GM18505 (cell line): Measurements from ENCODE around the gene DYNC1H1.

Experiments used
- ATAC-seq: cut with Tn5 transposase; IDR thresholded peaks from one replicate; pipeline ENCODE4 v1.9.1; 2021; ENCODE audit not compliant: unreplicated experiment
- POLR2A ChIP-seq: IDR thresholded peaks from 4 replicates; pipeline ENCODE4 v1.6.1; 2011; ENCODE audit warnings: borderline replicate concordance; ENCODE audit not compliant: insufficient read depth, insufficient read length; ENCODE audit errors: extremely low read depth

Gene DYNC1H1

DNA sequence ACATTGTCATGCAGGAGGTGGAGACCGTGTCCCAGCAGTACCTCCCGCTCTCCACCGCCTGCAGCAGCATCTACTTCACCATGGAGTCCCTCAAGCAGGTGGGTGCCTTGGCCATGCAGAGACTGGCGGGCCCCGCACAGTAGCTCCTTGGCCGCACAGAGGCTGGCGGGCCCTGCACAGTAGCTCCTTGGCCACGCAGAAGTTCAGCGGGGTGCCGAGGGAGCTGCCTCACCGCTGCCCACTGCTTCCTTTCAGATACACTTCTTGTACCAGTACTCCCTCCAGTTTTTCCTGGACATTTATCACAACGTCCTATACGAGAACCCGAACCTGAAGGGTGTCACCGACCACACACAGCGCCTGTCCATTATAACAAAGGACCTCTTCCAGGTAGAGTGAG lies 74.8 kb downstream of the DYNC1H1 start:
- TF ChIP-seq POLR2A, result no peak
- no peak for ATAC-seq

DNA sequence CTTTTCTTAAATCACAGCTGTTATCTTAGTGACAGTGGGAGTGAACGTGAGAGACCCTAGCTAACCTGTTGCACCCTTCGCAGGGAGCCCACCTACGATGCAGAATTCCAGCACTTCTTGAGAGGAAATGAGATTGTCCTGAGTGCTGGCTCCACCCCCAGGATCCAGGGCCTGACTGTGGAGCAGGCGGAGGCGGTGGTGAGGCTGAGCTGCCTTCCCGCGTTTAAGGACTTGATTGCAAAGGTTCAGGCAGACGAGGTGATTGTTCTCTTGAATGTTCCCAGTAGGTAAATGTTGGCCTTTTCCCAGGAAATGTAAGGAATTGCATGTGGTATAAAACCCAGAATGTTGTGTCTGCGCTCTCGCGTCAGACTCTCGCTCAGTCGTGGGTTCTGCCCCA lies 75.8 kb downstream of the DYNC1H1 start:
- ATAC-seq, result no peak
- no peak for TF ChIP-seq POLR2A

DNA sequence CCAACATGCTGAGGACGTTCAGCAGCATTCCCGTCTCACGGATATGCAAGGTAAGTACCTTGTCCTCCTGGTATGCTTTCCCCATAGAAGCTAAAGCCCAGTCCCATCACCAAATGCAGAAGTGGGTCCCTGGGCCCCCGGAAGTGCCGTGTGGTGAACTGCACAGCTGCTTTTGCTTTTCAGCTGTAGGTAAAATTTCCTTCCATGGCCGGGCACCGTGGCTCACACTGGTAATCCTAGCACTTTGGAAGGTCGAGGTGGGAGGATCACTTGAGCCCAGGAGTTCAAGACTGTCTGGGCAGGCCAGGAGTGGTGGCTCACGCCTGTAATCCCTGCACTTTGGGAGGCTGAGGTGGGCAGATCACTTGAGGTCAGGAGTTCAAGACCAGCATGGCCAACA lies 78.3 kb downstream of the DYNC1H1 start:
- no peak for TF ChIP-seq POLR2A
- no peak for ATAC-seq

DNA sequence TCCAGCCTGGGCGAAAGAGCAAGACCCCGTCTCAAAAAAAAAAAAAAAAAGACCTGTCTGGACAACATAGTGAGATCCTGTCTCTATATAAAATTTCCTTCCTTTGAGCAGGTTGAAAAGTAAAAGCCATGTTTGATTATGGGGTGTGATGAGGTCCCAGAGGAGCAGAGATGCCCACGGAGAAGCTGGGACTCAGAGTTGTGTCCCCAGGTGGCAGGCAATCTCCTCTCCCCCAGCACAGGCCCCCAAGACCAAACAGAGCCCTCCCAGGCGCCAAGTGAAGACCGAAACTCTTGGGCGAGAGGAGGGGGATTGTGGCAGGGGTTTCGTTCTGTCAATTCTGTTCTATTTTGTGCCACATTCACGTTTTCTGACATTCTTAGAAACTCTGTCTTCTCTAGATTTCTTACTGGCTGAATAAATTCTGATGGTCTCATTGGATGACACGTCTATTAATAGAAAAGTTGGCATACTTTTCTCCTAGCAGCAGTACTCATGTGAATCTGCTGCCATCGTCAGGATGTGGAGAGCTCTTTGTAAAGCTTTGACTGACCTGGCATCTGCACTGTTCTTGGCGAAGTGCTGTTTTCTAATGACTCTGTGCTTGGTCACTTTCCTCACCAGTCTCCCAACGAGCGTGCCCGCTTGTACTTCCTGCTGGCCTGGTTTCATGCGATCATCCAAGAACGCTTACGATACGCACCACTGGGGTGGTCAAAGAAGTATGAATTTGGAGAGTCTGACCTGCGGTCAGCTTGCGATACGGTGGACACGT lies 79.1 kb downstream of the DYNC1H1 start:
- no peak for TF ChIP-seq POLR2A
- ATAC-seq, result no peak

DNA sequence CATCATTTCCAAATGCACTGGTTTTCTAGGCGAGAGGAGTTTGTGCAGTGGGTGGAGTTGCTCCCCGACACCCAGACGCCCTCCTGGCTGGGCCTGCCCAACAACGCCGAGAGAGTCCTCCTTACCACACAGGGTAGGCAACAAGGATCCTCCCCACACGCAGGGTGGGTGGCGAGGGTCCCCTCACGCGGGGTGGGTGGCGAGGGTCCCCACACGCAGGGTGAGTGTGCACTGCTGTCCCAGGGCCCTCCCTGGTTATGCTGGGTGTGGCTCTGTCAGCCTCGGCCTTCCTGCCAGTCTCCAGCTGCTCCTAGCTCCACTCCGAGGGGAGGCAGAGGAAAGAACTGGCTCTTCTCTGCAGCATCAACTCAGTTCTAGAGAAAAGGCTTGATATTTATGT lies 80.2 kb downstream of the DYNC1H1 start:
- TF ChIP-seq POLR2A, result no peak
- no peak for ATAC-seq

DNA sequence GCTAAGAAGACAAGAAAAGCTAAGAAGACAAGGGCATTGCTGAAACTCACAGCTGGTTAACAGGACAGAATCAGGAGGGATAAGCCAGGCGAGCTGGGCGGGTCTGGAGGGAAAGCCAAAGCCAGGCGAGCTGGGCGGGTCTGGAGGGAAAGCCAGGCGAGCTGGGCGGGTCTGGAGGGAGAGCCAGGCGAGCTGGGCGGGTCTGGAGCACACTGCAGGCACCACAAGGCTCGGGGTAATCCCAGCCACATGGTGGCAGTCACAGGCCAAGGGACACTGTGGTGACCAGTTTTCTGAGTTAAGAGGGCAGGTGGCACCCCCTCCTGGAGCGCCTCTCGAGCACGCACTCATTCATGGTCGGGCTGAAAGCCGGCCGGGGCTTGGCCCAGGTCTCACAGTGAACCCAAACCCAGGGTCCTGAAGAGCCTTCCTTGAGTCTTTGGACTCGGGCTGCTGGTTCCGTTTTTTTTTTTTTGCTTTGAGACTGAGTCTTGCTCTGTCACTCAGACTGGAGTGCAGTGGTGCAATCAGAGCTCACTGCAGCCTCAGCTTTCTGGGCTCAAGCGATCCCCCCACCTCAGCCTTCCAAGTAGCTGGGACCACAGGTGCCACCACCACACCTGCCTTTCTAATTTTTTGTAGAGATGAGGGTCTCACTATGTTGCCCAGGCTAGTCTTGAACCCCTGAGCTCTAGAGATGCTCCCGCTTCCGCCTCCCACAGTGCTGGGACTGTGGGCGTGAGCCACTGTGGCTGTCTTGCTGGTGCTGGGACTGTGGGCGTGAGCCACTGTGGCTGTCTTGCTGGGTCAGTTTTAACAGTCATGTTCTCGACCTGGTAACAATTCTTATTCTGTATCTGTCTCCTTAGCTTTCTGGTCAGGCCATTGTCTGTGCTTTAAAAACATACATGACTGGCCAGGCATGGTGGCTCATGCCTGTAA lies 82.2 kb downstream of the DYNC1H1 start:
- ATAC-seq, result no peak
- no peak for TF ChIP-seq POLR2A

DNA sequence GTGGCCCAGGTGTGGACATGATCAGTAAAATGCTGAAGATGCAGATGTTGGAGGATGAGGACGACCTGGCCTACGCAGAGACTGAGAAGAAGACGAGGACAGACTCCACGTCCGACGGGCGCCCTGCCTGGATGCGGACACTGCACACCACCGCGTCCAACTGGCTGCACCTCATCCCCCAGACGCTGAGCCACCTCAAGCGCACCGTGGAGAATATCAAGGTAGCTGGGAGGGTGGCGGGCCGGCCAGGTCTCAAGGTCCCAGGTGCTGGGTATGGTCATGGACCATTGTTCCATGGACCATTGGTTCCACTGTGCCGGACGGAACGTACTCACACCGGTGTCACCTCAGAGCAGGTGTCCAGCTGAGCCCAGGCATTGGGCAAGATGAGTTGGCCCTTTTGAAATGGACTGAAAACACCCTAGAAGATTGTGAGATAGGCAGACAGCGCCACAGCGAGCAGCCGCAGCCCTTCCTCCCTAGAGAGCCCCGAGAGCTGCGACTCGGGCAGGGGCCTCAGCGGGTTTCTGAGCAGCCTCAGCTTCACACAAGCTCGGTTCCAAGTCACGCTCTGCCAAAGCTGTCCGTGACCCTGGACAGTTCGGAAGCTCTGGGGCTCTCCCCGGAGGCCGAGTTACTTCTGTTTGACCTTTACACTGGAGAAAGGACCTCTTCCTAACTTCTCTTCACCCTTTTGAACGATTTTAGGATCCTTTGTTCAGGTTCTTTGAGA lies 83.6 kb downstream of the DYNC1H1 start:
- no peak for TF ChIP-seq POLR2A
- no peak for ATAC-seq

DNA sequence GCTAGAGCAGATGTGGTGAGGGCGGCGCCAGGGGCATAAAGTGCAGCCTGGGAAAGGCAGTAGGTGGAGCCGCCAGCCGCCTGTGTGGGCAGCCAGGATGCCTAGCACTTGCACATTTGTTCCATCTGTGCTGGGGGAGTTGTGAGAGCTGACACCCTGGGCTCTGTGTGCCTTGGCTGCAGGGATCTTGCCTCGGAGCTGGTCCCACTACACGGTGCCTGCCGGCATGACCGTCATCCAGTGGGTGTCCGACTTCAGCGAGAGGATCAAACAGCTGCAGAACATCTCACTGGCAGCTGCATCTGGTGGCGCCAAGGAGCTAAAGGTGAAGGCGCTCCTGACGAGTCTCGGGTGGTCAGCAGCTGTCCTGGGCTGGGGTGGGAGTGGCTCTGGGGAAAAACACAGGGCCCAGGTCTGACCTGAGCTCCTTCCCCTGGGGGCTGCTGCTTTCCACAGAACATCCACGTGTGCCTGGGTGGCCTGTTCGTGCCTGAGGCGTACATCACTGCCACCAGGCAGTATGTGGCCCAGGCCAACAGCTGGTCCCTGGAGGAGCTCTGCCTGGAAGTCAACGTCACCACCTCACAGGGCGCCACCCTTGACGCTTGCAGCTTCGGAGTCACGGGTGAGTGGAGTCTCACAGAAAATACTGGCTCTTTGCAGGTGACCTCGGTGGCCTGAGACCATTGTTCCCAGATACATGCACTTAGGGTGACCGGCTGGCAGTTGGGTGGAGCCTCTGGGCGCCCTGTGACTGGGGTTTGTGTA lies 85.1 kb downstream of the DYNC1H1 start:
- ATAC-seq, result no peak
- no peak for TF ChIP-seq POLR2A

DNA sequence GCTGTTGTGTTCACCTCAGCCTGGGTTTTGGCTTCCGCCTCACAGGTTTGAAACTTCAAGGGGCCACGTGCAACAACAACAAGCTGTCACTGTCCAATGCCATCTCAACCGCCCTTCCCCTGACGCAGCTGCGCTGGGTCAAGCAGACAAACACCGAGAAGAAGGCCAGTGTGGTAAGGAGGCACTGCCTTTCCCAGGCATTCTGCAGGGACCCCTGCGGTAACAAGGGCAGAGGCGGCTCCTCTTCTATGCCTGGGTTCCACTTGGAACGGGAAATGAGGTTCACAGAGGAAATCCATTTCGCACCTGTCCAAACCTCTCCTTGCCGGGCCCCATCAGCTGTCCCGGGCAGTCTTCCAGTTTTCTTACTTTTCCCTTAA lies 85.6 kb downstream of the DYNC1H1 start:
- no peak for ATAC-seq
- TF ChIP-seq POLR2A, result no peak

DNA sequence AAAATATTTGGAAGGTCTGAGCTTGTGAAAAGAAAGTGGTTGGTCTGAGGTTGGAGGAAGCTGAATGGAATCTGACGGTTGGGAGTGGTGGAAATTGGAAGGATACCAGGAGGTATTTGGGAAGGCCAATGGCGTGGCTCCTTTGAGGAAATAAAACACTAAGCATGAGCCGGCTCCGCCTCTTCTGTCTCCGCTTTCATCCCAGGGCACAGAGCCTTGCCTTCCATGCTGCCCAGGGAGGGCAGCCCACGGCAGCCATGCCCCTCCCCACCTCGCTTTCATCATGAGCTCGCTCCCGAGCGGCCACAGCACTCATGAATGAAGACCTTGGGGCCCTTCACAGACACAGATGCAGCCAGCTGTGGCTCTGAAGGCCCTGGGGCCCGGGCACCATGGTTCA lies 86.3 kb downstream of the DYNC1H1 start:
- no peak for TF ChIP-seq POLR2A
- ATAC-seq, result no peak

DNA sequence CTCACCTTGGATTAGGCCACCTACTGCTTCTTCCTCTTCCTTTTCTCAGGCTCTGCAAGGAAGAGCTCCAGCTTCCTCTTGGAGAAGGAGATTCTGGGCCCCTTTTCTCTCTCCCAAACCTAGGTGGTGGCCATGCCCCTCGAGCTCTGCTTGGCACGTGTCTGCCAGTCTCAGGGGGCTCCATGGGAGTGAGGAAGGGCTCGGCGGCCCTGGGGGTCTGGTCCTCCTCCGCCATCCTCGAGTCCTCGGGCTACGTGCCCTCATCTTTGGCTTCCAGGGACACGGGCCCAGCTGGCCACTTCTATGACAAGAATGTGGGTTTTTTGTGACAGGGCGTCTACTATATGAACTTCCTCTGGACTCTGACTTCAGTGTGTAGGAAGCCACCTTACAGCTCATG lies 88.1 kb downstream of the DYNC1H1 start:
- TF ChIP-seq POLR2A, result no peak

DNA sequence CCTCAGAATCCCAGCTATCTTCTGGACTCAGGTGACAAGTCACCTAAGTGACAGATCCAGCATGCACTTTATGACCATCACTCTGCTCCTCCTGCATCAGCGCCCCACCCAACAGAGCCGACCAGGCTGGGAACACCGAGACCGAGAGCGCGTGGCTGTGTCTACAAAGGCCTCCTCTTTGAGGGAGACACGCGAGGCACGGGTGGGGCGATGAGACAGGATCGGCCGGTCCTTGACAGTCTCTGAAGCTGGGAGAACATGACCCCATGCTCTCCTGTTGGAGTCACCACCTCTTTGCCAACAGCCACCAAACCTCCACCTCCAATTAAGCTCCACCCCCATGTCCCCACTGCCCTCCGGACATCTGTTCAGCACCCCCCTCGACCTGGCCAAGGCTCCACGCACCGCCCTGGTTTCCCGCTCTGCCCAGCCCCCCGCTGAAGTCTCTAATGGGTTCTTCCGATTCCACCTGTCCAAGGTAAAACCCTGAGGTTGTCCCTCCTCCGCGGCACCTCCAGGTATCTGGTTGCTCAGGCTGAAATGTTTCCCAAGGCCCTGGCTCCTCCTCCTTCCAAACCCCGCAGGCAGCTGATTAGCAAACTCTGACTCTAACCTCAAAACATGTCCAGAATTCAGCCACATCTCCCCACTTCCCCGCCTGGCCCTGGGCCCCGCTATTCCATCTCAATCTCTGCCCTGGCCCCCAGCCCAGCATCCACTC lies 91.0 kb downstream of the DYNC1H1 start:
- no peak for TF ChIP-seq POLR2A
- ATAC-seq, result no peak

More for the DNA sequence above, 88.1 kb downstream of the DYNC1H1 start:
- ATAC-seq, result no peak

DNA sequence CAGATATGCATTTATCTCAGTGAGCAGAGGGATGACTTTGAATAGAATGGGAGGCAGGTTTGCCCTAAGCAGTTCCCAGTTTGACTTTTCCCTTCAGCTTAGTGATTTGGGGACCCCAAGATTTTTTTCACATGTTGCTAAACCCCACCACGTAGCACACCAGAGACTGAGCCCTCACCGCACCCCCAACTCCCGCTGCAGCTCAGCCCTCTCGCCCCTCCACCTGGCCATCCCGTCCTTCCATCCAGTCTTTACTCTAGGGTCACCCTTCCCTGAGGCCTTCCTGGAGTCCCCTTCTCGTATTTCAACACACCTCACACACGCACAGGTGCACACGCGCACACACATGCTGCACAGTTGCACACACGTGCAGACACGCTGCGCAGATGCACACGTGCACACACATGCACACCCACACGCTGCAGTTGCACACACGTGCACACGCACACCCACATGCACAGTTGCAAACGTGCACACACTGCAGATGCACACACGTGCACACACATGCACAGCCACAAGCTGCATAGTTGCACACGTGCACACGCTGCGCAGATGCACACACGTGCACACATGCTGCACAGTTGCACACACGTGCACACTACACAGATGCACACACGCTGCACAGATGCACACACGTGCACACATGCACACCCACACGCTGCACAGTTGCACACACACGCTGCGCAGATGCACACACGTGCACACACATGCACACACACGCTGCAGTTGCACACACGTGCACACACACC lies 92.5 kb downstream of the DYNC1H1 start:
- no peak for TF ChIP-seq POLR2A
- ATAC-seq, result no peak
